Measurements from ENCODE around the gene RNF213.

The RNF213 gene

GRCh38 chr17:80260791-80261158 lies at the start of gene RNF213:
RNF213 (plus strand) TSS chr17:80260852; CDS start chr17:80263682, 2,830 bp downstream.
- peak in 1 of 2 donors; percentile 33 for DNase-seq (ENCODE audit: extremely low read depth in 1 of 2, low read depth in 1 of 2)

GRCh38 chr17:80212109-80212508 lies 48.5 kb upstream of the RNF213 start:
- DNase-seq (ENCODE audit: extremely low read depth in 1 of 2, low read depth in 1 of 2) = no peak

GRCh38 chr17:80212511-80212910 lies 48.1 kb upstream of the RNF213 start:
- no peak for DNase-seq (ENCODE audit: extremely low read depth in 1 of 2, low read depth in 1 of 2)

- DNase-seq (ENCODE audit: extremely low read depth in 1 of 2, low read depth in 1 of 2) = no peak
Observed at GRCh38 chr17:80212962-80213642, 47.5 kb upstream of the RNF213 start.

GRCh38 chr17:80213643-80213975 lies 47.0 kb upstream of the RNF213 start:
- DNase-seq (ENCODE audit: extremely low read depth in 1 of 2, low read depth in 1 of 2) = no peak

GRCh38 chr17:80214012-80214877 lies 46.4 kb upstream of the RNF213 start:
- no peak for DNase-seq (ENCODE audit: extremely low read depth in 1 of 2, low read depth in 1 of 2)

- no peak for DNase-seq (ENCODE audit: extremely low read depth in 1 of 2, low read depth in 1 of 2)
Observed at GRCh38 chr17:80214878-80215210, 45.8 kb upstream of the RNF213 start.

GRCh38 chr17:80216473-80217456 lies 43.9 kb upstream of the RNF213 start:
- DNase-seq (ENCODE audit: extremely low read depth in 1 of 2, low read depth in 1 of 2) = no peak

GRCh38 chr17:80217703-80218362 lies 42.8 kb upstream of the RNF213 start:
- no peak for DNase-seq (ENCODE audit: extremely low read depth in 1 of 2, low read depth in 1 of 2)

- DNase-seq (ENCODE audit: extremely low read depth in 1 of 2, low read depth in 1 of 2) = no peak
Observed at GRCh38 chr17:80218391-80218790, 42.3 kb upstream of the RNF213 start.

- DNase-seq (ENCODE audit: extremely low read depth in 1 of 2, low read depth in 1 of 2) = peak; percentile 90 to 92
Observed at GRCh38 chr17:80219013-80219762, 41.5 kb upstream of the RNF213 start.

- no peak for DNase-seq (ENCODE audit: extremely low read depth in 1 of 2, low read depth in 1 of 2)
Observed at GRCh38 chr17:80219763-80220053, 40.9 kb upstream of the RNF213 start.

GRCh38 chr17:80220054-80220735 lies 40.5 kb upstream of the RNF213 start, which contains the start of the genes SGSH and SLC26A11:
SGSH (minus strand) TSS chr17:80220333; CDS start chr17:80220313, 20 bp downstream.
SLC26A11 (plus strand) TSS chr17:80220427; CDS start chr17:80221561, 1,134 bp downstream.
- peak; percentile 13 to 47 for DNase-seq (ENCODE audit: extremely low read depth in 1 of 2, low read depth in 1 of 2)

- no peak for DNase-seq (ENCODE audit: extremely low read depth in 1 of 2, low read depth in 1 of 2)
Observed at GRCh38 chr17:80220736-80221215, 39.9 kb upstream of the RNF213 start.

GRCh38 chr17:80221351-80222105 lies 39.1 kb upstream of the RNF213 start:
- DNase-seq (ENCODE audit: extremely low read depth in 1 of 2, low read depth in 1 of 2) = no peak

- no peak for DNase-seq (ENCODE audit: extremely low read depth in 1 of 2, low read depth in 1 of 2)
Observed at GRCh38 chr17:80222376-80223141, 38.1 kb upstream of the RNF213 start.

- no peak for DNase-seq (ENCODE audit: extremely low read depth in 1 of 2, low read depth in 1 of 2)
Observed at GRCh38 chr17:80223142-80223815, 37.4 kb upstream of the RNF213 start.

Measured in activated CD8-positive, alpha-beta memory T cell treated with anti-CD3 and anti-CD28 coated beads for 1 hour (primary cell).